Measurements from ENCODE around the gene MADD. TPM values are rescaled to one million over a fixed set of nuclear protein-coding genes. Genes with fewer than 3 reads are reported as not detected.

Gene MADD
- total RNA-seq, 6 experiments from 2014 or later = 15.2 to 21.3 (median 16.8) TPM

- TF ChIP-seq POLR2A (IDR thresholded peaks at IDR 0.05) (no peak), CTCF (IDR thresholded peaks at IDR 0.05) (no peak)
- intact Hi-C loops (cut with DNase I) = no loop called here
- peak overlapping the region; percentile 64 to 92 (median 81) for H3K4me3 ChIP-seq
- H3K27me3 ChIP-seq = no peaks in the 10 kb centered on the region
- ATAC-seq (no peak), DNase-seq (no peak)
- H3K9me3 ChIP-seq = no peaks in the 10 kb centered on the region
- peaks cover 0 to 47% (median 30%) of the 10 kb centered on the region in 4 donors for H3K4me1 ChIP-seq
- H3K36me3 ChIP-seq = peaks cover 0 to 11% (median 3%) of the 10 kb centered on the region in 4 donors
- WGBS (ENCODE audit: insufficient coverage, low coverage, low lambda C conversion rate, missing lambda C conversion rate) = 20% methylated on average over 3 of the region's 3 CpGs
- peak overlapping the region; percentile 77 to 96 (median 86) for H3K27ac ChIP-seq
These were observed 20.6 kb upstream of the MADD start for GRCh38 chr11:47249378-47249715.

GRCh38 chr11:47251751-47252150 lies 18.2 kb upstream of the MADD start:
- intact Hi-C loops (cut with DNase I) = no loop called here
- 76% methylated on average over 3 of the region's 3 CpGs for WGBS (ENCODE audit: insufficient coverage, low coverage, low lambda C conversion rate, missing lambda C conversion rate)
- peaks cover 0 to 43% (median 22%) of the 10 kb centered on the region in 4 donors for H3K4me1 ChIP-seq

GRCh38 chr11:47253660-47254059 lies 16.3 kb upstream of the MADD start:
- DNase-seq = no peak
- no peak for ATAC-seq
- peaks cover 0 to 43% (median 20%) of the 10 kb centered on the region in 4 donors for H3K4me1 ChIP-seq
- intact Hi-C loops (cut with DNase I) = no loop called here
- no peak for TF ChIP-seq CTCF (IDR thresholded peaks at IDR 0.05)
- TF ChIP-seq POLR2A (IDR thresholded peaks at IDR 0.05) = no peak
- no peaks in the 10 kb centered on the region for H3K27me3 ChIP-seq
- peak overlapping the region; percentile 64 to 84 (median 68) for H3K27ac ChIP-seq
- 38% methylated on average over 2 of the region's 2 CpGs for WGBS (ENCODE audit: insufficient coverage, low coverage, low lambda C conversion rate, missing lambda C conversion rate)
- H3K4me3 ChIP-seq = no peak overlapping the region
- no peaks in the 10 kb centered on the region for H3K36me3 ChIP-seq
- no peaks in the 10 kb centered on the region for H3K9me3 ChIP-seq

More at GRCh38 chr11:47251751-47252150, 18.2 kb upstream of the MADD start:
- DNase-seq (no peak), ATAC-seq (no peak)
- TF ChIP-seq CTCF (IDR thresholded peaks at IDR 0.05) (no peak), POLR2A (IDR thresholded peaks at IDR 0.05) (no peak)
- Histone ChIP-seq H3K27me3 (no peaks in the 10 kb centered on the region), H3K36me3 (no peaks in the 10 kb centered on the region), H3K9me3 (no peaks in the 10 kb centered on the region), H3K27ac (no peak overlapping the region), H3K4me3 (no peak overlapping the region)

GRCh38 chr11:47254386-47254785 lies 15.5 kb upstream of the MADD start:
- no peak for DNase-seq
- Histone ChIP-seq H3K4me1 (peaks cover 0 to 50% (median 24%) of the 10 kb centered on the region in 4 donors), H3K27me3 (no peaks in the 10 kb centered on the region), H3K27ac (peak overlapping the region; percentile 64 to 84 (median 68)), H3K4me3 (no peak overlapping the region), H3K36me3 (no peaks in the 10 kb centered on the region), H3K9me3 (no peaks in the 10 kb centered on the region)
- WGBS (ENCODE audit: insufficient coverage, low coverage, low lambda C conversion rate, missing lambda C conversion rate) = 31% methylated on average over 2 of the region's 3 CpGs
- intact Hi-C loops (cut with DNase I) = no loop called here
- TF ChIP-seq CTCF (IDR thresholded peaks at IDR 0.05) (no peak), POLR2A (IDR thresholded peaks at IDR 0.05) (no peak)
- peak in 3 of 4 donors; percentile 2 to 7 (median 4) for ATAC-seq

- WGBS (ENCODE audit: insufficient coverage, low coverage, low lambda C conversion rate, missing lambda C conversion rate) = 66% methylated on average over 6 of the region's 6 CpGs
- ATAC-seq = no peak
- intact Hi-C loops (cut with DNase I) = no loop called here
- Histone ChIP-seq H3K9me3 (no peaks in the 10 kb centered on the region), H3K4me3 (no peak overlapping the region), H3K27ac (peak overlapping the region in 1 of 3 donors; percentile 84), H3K27me3 (no peaks in the 10 kb centered on the region), H3K36me3 (peaks cover 0 to 4% (median under 1%) of the 10 kb centered on the region in 4 donors), H3K4me1 (peaks cover 0 to 55% (median 24%) of the 10 kb centered on the region in 4 donors)
- TF ChIP-seq CTCF (IDR thresholded peaks at IDR 0.05) (no peak), POLR2A (IDR thresholded peaks at IDR 0.05) (no peak)
- no peak for DNase-seq
These were observed 13.6 kb upstream of the MADD start for GRCh38 chr11:47256374-47256773.

Measured in right lobe of liver (tissue), 6 donors.